IPS DF 6.9 (cell line): ENCODE results near the gene MIEF1.

Experiments
- DNase-seq: peaks from one replicate; pipeline ENCODE4 v3.0.0-alpha.2; 2013; ENCODE audit warnings: low read depth, low spot score
- H3K27ac ChIP-seq: one replicate; pipeline ENCODE4 v1.5.1; 2013; ENCODE audit warnings: low read length, control low read depth
- H3K27me3 ChIP-seq: 2 replicates; pipeline ENCODE4 v1.6.1; 2013; ENCODE audit warnings: mild to moderate bottlenecking, low read length; ENCODE audit not compliant: control insufficient read depth, insufficient read depth
- H3K36me3 ChIP-seq: 2 replicates; pipeline ENCODE4 v1.6.1; 2013; ENCODE audit warnings: low read length; ENCODE audit not compliant: control insufficient read depth, insufficient read depth
- H3K4me1 ChIP-seq: 2 replicates; pipeline ENCODE4 v1.6.1; 2013; ENCODE audit warnings: low read length; ENCODE audit not compliant: control insufficient read depth, insufficient read depth
- H3K4me3 ChIP-seq: 2 replicates; pipeline ENCODE4 v1.5.1; 2013; ENCODE audit warnings: mild to moderate bottlenecking, low read length
- H3K9me3 ChIP-seq: 2 replicates; pipeline ENCODE4 v1.6.1; 2013; ENCODE audit warnings: low read length, inconsistent platforms; ENCODE audit not compliant: control insufficient read depth, insufficient read depth
- WGBS: extraction: QIAGEN DNeasy Blood & Tissue Kit; methylation state at CpG from one replicate; pipeline ENCODE4 v1.1.7; 2013; ENCODE audit warnings: mixed read lengths, missing lambda C conversion rate; ENCODE audit not compliant: insufficient read length, insufficient coverage; 5-methylcytosine and 5-hydroxymethylcytosine counted together

Gene MIEF1

GRCh38 chr22:39480557-39480956, 21.5 kb upstream of the MIEF1 start:
- DNase-seq = no peak
- Histone ChIP-seq H3K36me3 (no peaks in the 10 kb centered on the region), H3K9me3 (no peaks in the 10 kb centered on the region), H3K27ac (no peak overlapping the region), H3K4me1 (no peaks in the 10 kb centered on the region), H3K4me3 (no peak overlapping the region), H3K27me3 (no peaks in the 10 kb centered on the region)
- no CpG with 5 or more reads among the region's 1 CpG for WGBS

DNA sequence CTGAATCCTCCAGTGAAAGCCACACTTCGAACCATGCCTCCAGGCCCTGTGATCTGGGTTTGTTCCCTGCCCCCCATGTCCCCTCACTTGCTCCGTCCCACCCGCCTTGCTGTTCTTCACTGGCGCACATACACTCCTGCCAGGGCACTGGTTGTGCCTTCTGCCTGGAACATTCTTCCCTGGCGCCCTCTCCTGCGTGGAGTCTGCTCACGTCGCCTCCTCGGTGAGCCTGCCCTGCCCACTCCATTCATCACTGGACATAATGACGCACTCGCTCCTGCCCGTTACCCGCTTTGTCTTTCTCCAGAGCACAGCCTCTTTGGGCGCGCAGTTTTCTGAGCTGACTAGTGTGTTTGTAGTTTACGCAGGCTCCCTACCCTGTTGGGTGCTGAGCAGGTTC, 21.0 kb upstream of the MIEF1 start:
- WGBS = no CpG with 5 or more reads among the region's 16 CpGs
- Histone ChIP-seq H3K36me3 (no peaks in the 10 kb centered on the region), H3K27ac (no peak overlapping the region), H3K4me1 (no peaks in the 10 kb centered on the region), H3K27me3 (no peaks in the 10 kb centered on the region), H3K4me3 (no peak overlapping the region), H3K9me3 (no peaks in the 10 kb centered on the region)
- no peak for DNase-seq

- Histone ChIP-seq H3K36me3 (no peaks in the 10 kb centered on the region), H3K27ac (no peak overlapping the region), H3K27me3 (no peaks in the 10 kb centered on the region), H3K4me1 (no peaks in the 10 kb centered on the region), H3K4me3 (no peak overlapping the region), H3K9me3 (no peaks in the 10 kb centered on the region)
- no peak for DNase-seq
- no CpG with 5 or more reads among the region's 5 CpGs for WGBS
Observed at GRCh38 chr22:39481595-39481994, 20.5 kb upstream of the MIEF1 start.

GRCh38 chr22:39482768-39483167, 19.3 kb upstream of the MIEF1 start:
- Histone ChIP-seq H3K36me3 (no peaks in the 10 kb centered on the region), H3K4me3 (no peak overlapping the region), H3K4me1 (no peaks in the 10 kb centered on the region), H3K9me3 (no peaks in the 10 kb centered on the region), H3K27me3 (no peaks in the 10 kb centered on the region), H3K27ac (no peak overlapping the region)
- no peak for DNase-seq
- WGBS = no CpG with 5 or more reads among the region's 3 CpGs

DNA sequence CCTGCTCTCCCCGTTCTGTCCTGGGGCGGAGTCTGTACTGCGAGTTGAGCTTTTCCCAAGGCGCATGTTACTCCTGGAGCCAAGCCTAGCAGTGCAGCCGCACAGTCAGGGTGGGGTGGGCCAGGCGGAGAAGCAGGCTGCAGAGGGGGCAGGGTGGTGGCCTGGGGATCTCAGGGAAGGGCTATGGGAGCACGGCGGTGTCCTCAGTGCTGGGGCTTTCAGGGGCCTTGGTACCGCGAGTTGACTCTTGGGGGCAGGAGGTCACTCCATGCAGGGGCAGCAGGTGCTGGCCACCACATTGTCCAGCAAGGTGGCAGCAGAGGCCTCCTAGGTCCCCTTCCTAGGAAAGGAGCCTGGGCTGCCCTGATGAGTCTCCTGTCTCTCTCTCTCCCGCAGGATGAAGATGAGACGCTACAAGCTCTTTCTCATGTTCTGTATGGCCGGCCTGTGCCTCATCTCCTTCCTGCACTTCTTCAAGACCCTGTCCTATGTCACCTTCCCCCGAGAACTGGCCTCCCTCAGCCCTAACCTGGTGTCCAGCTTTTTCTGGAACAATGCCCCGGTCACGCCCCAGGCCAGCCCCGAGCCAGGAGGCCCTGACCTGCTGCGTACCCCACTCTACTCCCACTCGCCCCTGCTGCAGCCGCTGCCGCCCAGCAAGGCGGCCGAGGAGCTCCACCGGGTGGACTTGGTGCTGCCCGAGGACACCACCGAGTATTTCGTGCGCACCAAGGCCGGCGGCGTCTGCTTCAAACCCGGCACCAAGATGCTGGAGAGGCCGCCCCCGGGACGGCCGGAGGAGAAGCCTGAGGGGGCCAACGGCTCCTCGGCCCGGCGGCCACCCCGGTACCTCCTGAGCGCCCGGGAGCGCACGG, 14.9 kb upstream of the MIEF1 start:
- Histone ChIP-seq H3K36me3 (no peaks in the 10 kb centered on the region), H3K4me1 (no peaks in the 10 kb centered on the region), H3K27ac (no peak overlapping the region), H3K27me3 (no peaks in the 10 kb centered on the region), H3K9me3 (no peaks in the 10 kb centered on the region), H3K4me3 (no peak overlapping the region)
- DNase-seq = no peak
- no CpG with 5 or more reads among the region's 45 CpGs for WGBS

DNA sequence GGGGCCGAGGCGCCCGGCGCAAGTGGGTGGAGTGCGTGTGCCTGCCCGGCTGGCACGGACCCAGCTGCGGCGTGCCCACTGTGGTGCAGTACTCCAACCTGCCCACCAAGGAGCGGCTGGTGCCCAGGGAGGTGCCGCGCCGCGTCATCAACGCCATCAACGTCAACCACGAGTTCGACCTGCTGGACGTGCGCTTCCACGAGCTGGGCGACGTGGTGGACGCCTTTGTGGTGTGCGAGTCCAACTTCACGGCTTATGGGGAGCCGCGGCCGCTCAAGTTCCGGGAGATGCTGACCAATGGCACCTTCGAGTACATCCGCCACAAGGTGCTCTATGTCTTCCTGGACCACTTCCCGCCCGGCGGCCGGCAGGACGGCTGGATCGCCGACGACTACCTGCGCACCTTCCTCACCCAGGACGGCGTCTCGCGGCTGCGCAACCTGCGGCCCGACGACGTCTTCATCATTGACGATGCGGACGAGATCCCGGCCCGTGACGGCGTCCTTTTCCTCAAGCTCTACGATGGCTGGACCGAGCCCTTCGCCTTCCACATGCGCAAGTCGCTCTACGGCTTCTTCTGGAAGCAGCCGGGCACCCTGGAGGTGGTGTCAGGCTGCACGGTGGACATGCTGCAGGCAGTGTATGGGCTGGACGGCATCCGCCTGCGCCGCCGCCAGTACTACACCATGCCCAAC, 14.1 kb upstream of the MIEF1 start:
- Histone ChIP-seq H3K4me1 (no peaks in the 10 kb centered on the region), H3K9me3 (no peaks in the 10 kb centered on the region), H3K27me3 (no peaks in the 10 kb centered on the region), H3K27ac (no peak overlapping the region), H3K36me3 (no peaks in the 10 kb centered on the region), H3K4me3 (no peak overlapping the region)
- no peak for DNase-seq
- WGBS = no CpG with 5 or more reads among the region's 70 CpGs

- no peaks in the 10 kb centered on the region for H3K9me3 ChIP-seq
- no CpG with 5 or more reads among the region's 39 CpGs for WGBS
- H3K4me3 ChIP-seq = no peak overlapping the region
- no peak overlapping the region for H3K27ac ChIP-seq
- no peaks in the 10 kb centered on the region for H3K36me3 ChIP-seq
- DNase-seq = no peak
- H3K4me1 ChIP-seq = no peaks in the 10 kb centered on the region
- H3K27me3 ChIP-seq = no peaks in the 10 kb centered on the region
Observed at GRCh38 chr22:39488563-39489083, 13.5 kb upstream of the MIEF1 start.

GRCh38 chr22:39489094-39490068, 12.7 kb upstream of the MIEF1 start:
- WGBS = no CpG with 5 or more reads among the region's 17 CpGs
- no peak overlapping the region for H3K27ac ChIP-seq

GRCh38 chr22:39490135-39490798, 11.8 kb upstream of the MIEF1 start:
- no peaks in the 10 kb centered on the region for H3K4me1 ChIP-seq
- no peak overlapping the region for H3K27ac ChIP-seq
- H3K4me3 ChIP-seq = no peak overlapping the region
- DNase-seq = no peak
- H3K27me3 ChIP-seq = no peaks in the 10 kb centered on the region
- no CpG with 5 or more reads among the region's 13 CpGs for WGBS
- H3K36me3 ChIP-seq = no peaks in the 10 kb centered on the region
- H3K9me3 ChIP-seq = no peaks in the 10 kb centered on the region

More at GRCh38 chr22:39489094-39490068, 12.7 kb upstream of the MIEF1 start:
- H3K36me3 ChIP-seq = no peaks in the 10 kb centered on the region
- DNase-seq = no peak
- H3K9me3 ChIP-seq = no peaks in the 10 kb centered on the region
- H3K4me1 ChIP-seq = no peaks in the 10 kb centered on the region
- H3K27me3 ChIP-seq = no peaks in the 10 kb centered on the region
- no peak overlapping the region for H3K4me3 ChIP-seq
